Hepatocyte (in vitro differentiated cells): ENCODE data around the gene NFKBIZ.

Experiments used
- CTCF ChIP-seq: fragments of 200-600 bp; sonication (generic); IDR thresholded peaks from 2 replicates; pipeline ENCODE4 v1.5.1; 2016; ENCODE audit warnings: antibody characterized with exemption, mild to moderate bottlenecking; ENCODE audit not compliant: poor library complexity
- EZH2 ChIP-seq: fragments of 200-600 bp; sonication (generic); IDR thresholded peaks from 2 replicates; pipeline ENCODE4 v1.6.1; 2016; ENCODE audit warnings: antibody characterized with exemption, mild to moderate bottlenecking, borderline replicate concordance

GRCh38 chr3:101867511-101867910 is 18.2 kb downstream of the NFKBIZ start:
- TF ChIP-seq CTCF: no peak
- no peak for TF ChIP-seq EZH2
